Thyroid gland (tissue), 4 donors: ENCODE data around the gene KIAA0930.

Experiments used
- CTCF ChIP-seq, 6 experiments: fragments of 200-600 bp in 3 of 6; fragments of 450-650 bp in 3 of 6; sonication (generic) in 3 of 6; IDR thresholded peaks; one replicate each; pipeline ENCODE4 v1.5.1; 2016 to 2019; ENCODE audit warnings: antibody characterized with exemption in 6 of 6, mild to moderate bottlenecking in 2 of 6, inconsistent platforms in 1 of 6, moderate library complexity in 1 of 6
- POLR2A ChIP-seq, 2 donors: fragments of 450-650 bp; IDR thresholded peaks; one replicate each; pipeline ENCODE4 v1.6.1; 2017; ENCODE audit warnings: antibody characterized with exemption in 2 of 2, mild to moderate bottlenecking in 2 of 2, moderate library complexity in 1 of 2

DNA sequence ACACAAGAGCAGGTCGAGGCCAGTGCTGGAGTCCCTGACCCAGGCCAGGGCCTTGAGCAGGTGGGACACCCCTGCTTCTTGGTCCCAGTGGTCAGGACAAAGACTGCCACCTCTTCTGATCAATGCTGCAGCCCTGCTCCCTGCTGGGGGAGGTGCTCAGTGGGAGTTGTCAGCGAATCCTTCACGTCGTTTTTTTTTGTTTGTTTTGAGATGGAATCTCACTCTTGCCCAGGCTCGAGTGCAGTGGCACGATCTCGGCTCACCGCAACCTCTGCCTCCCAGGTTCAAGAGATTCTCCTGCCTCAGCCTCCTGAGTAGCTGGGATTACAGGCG, 42.3 kb downstream of the KIAA0930 start:
- TF ChIP-seq CTCF (IDR thresholded peaks at IDR 0.05), result no peak
- TF ChIP-seq POLR2A (IDR thresholded peaks at IDR 0.05), result no peak
